ENCODE data around the gene GADD45A.
"Not testable (repeated sequence)": the region's sequence is repeated elsewhere in the genome, so short reads cannot be mapped to it uniquely, and the experiment has no call there.

Gene GADD45A

GRCh38 chr1:67722292-67722944, 37.4 kb downstream of the GADD45A start:
- no peak for DNase-seq

- DNase-seq, result no peak
Measured at GRCh38 chr1:67723126-67723525, 38.1 kb downstream of the GADD45A start.

- no peak for DNase-seq
Measured at GRCh38 chr1:67723620-67724019, 38.6 kb downstream of the GADD45A start.

- no peak for DNase-seq
Measured at GRCh38 chr1:67724928-67725560, 40.0 kb downstream of the GADD45A start.

GRCh38 chr1:67726224-67726623, 41.2 kb downstream of the GADD45A start:
- DNase-seq, result no peak

- DNase-seq, result no peak
Measured at GRCh38 chr1:67729872-67730271, 44.9 kb downstream of the GADD45A start.

- not testable (repeated sequence) for DNase-seq
Measured at GRCh38 chr1:67730312-67730711, 45.3 kb downstream of the GADD45A start.

GRCh38 chr1:67731322-67731721, 46.3 kb downstream of the GADD45A start:
- DNase-seq, result no peak

- no peak for DNase-seq
Measured at GRCh38 chr1:67732750-67733151, 47.8 kb downstream of the GADD45A start.

- DNase-seq, result no peak
Measured at GRCh38 chr1:67733681-67734322, 48.8 kb downstream of the GADD45A start.

- DNase-seq, result no peak
Measured at GRCh38 chr1:67734323-67734690, 49.3 kb downstream of the GADD45A start.

GRCh38 chr1:67735206-67735605, 50.2 kb downstream of the GADD45A start:
- no peak for DNase-seq

- peak; percentile 57 for DNase-seq
Measured at GRCh38 chr1:67735806-67736627, 51.0 kb downstream of the GADD45A start.

- DNase-seq, result no peak
Measured at GRCh38 chr1:67736750-67737149, 51.7 kb downstream of the GADD45A start.

GRCh38 chr1:67737875-67738274, 52.9 kb downstream of the GADD45A start:
- no peak for DNase-seq
